HCT116 (cell line): Measurements from ENCODE around the gene SPACA6. TPM values are rescaled to one million over a fixed set of nuclear protein-coding genes. Genes with fewer than 3 reads are reported as not detected.

Experiments used
- ATAC-seq: fragments of 200-7000 bp; cut with Tn5 transposase; 2 replicates; pipeline ENCODE4 v1.9.1; 2020; ENCODE audit warnings: mild to moderate bottlenecking, moderate library complexity
- BruUV-seq: library from RNA; stranded (reverse); fragments of 400-500 nt; replicated peaks from 2 replicates; lab custom pipeline; 2021; lab: Mats Ljungman, UMichigan
- CTCF ChIA-PET: fragments of 300-600 bp; sonication (Branson Sonifier 250); formaldehyde crosslinking; loops from one replicate; lab custom pipeline; 2021; ENCODE audit warnings: antibody characterized with exemption; lab: Charles Lee
- POLR2A ChIA-PET: fragments of 300-600, 350-600 bp; sonication (Branson Sonifier 250); formaldehyde crosslinking; loops from one replicate; lab custom pipeline; 2021; ENCODE audit warnings: antibody characterized with exemption; lab: Charles Lee
- RAD21 ChIA-PET, 2 experiments: fragments of 300-600 bp; sonication (Branson Sonifier 250); formaldehyde crosslinking; loops; one replicate each; lab custom pipeline; 2023; ENCODE audit warnings: low total read pairs in 2 of 2; ENCODE audit not compliant: uncharacterized antibody in 2 of 2, unreplicated experiment in 2 of 2, low non-redundant PET in 1 of 2; lab: Charles Lee
- DNase-seq: peaks from one replicate; pipeline ENCODE4 v3.0.0-alpha.2; 2010; ENCODE audit warnings: low read depth, low spot score
- H2AFZ ChIP-seq: fragments of 200-600 bp; shearing (Covaris generic), sonication (generic); 2 replicates; pipeline ENCODE4 v1.6.1; 2017; ENCODE audit warnings: low read depth, mixed run types, mixed read lengths, antibody characterized with exemption, low read length; ENCODE audit not compliant: poor library complexity, severe bottlenecking
- H3K27ac ChIP-seq: 2 replicates; pipeline ENCODE4 v1.5.1; 2012; ENCODE audit warnings: low read depth, low read length
- H3K27me3 ChIP-seq: fragments of 200-600 bp; sonication (generic); 2 replicates; pipeline ENCODE4 v1.6.1; 2016; ENCODE audit warnings: mixed run types, low read length, mixed read lengths; ENCODE audit not compliant: insufficient read depth
- H3K36me3 ChIP-seq, 2 experiments: fragments of 200-500 bp in 1 of 2; fragments of 200-600 bp in 1 of 2; sonication (Bioruptor generic) in 1 of 2; sonication (generic) in 1 of 2; 2 replicates each; pipeline versions ENCODE4 v1.5.1 to v1.6.1; 2014 to 2016; ENCODE audit warnings: low read length in 2 of 2, inconsistent platforms in 1 of 2, mixed read lengths in 1 of 2, mixed run types in 1 of 2; ENCODE audit not compliant: insufficient read depth in 2 of 2, control insufficient read depth in 1 of 2
- H3K4me1 ChIP-seq, 2 experiments: fragments of 200-600 bp in 1 of 2; sonication (generic) in 1 of 2; 2 replicates each; pipeline versions ENCODE4 v1.5.1 to v1.6.1; 2012 to 2017; ENCODE audit warnings: low read length in 2 of 2, inconsistent platforms in 1 of 2, mild to moderate bottlenecking in 1 of 2, mixed read lengths in 1 of 2, mixed run types in 1 of 2, moderate library complexity in 1 of 2; ENCODE audit not compliant: insufficient read depth in 2 of 2, control insufficient read depth in 1 of 2
- H3K4me2 ChIP-seq: fragments of 200-600 bp; sonication (generic); 2 replicates; pipeline ENCODE4 v1.6.1; 2017; ENCODE audit warnings: mixed run types, low read length, mixed read lengths
- H3K4me3 ChIP-seq, 2 experiments: fragments of 200-600 bp in 1 of 2; sonication (generic) in 1 of 2; replicated peaks in 1 of 2; 2 replicates each; pipeline ENCODE4 v1.5.1; 2011 to 2016; ENCODE audit warnings: low read length in 2 of 2, control low read depth in 1 of 2, low read depth in 1 of 2, mild to moderate bottlenecking in 1 of 2, mixed read lengths in 1 of 2, mixed run types in 1 of 2
- H3K79me2 ChIP-seq: fragments of 200-600 bp; sonication (generic); 2 replicates; pipeline ENCODE4 v1.6.1; 2017; ENCODE audit warnings: mild to moderate bottlenecking, mixed run types, low read length, moderate library complexity, mixed read lengths; ENCODE audit not compliant: insufficient read depth
- H3K9ac ChIP-seq: fragments of 200-600 bp; sonication (generic); 2 replicates; pipeline ENCODE4 v1.6.1; 2016; ENCODE audit warnings: low read length, mixed read lengths
- H3K9me2 ChIP-seq: fragments of 200-600 bp; sonication (generic), shearing (Covaris generic); 2 replicates; pipeline ENCODE4 v1.6.1; 2017; ENCODE audit warnings: mixed run types, mild to moderate bottlenecking, moderate library complexity; ENCODE audit not compliant: insufficient read depth
- H3K9me3 ChIP-seq, 2 experiments: fragments of 200-500 bp in 1 of 2; fragments of 200-600 bp in 1 of 2; sonication (Bioruptor generic) in 1 of 2; sonication (generic) in 1 of 2; 2 replicates each; pipeline ENCODE4 v1.6.1; 2014 to 2017; ENCODE audit warnings: low read length in 2 of 2, mixed read lengths in 2 of 2, inconsistent platforms in 1 of 2, low read depth in 1 of 2, mild to moderate bottlenecking in 1 of 2, mixed run types in 1 of 2, moderate library complexity in 1 of 2; ENCODE audit not compliant: control insufficient read depth in 1 of 2, insufficient read depth in 1 of 2
- H4K20me1 ChIP-seq: fragments of 200-600 bp; sonication (generic), shearing (Covaris generic); 2 replicates; pipeline ENCODE4 v1.6.1; 2017; ENCODE audit warnings: mixed run types, mild to moderate bottlenecking, moderate library complexity; ENCODE audit not compliant: insufficient read depth
- ATF3 ChIP-seq: IDR thresholded peaks from 2 replicates; pipeline ENCODE4 v1.6.1; 2012
- EZH2 ChIP-seq: fragments of 200-600 bp; sonication (generic); IDR thresholded peaks from 2 replicates; pipeline ENCODE4 v1.6.1; 2017; ENCODE audit warnings: antibody characterized with exemption, mixed run types
- MAX ChIP-seq: IDR thresholded peaks from 2 replicates; pipeline ENCODE4 v1.6.1; 2012
- RAD21 ChIP-seq: IDR thresholded peaks from 2 replicates; pipeline ENCODE4 v1.6.1; 2012; ENCODE audit warnings: low read depth, mild to moderate bottlenecking
- SP1 ChIP-seq: IDR thresholded peaks from 2 replicates; pipeline ENCODE4 v1.6.1; 2012; ENCODE audit warnings: low read depth
- YY1 ChIP-seq: IDR thresholded peaks from 2 replicates; pipeline ENCODE4 v1.6.1; 2011; ENCODE audit warnings: low read length, low read depth, moderate library complexity, mild to moderate bottlenecking; ENCODE audit not compliant: insufficient replicate concordance; ENCODE audit errors: extremely low read depth
- ZFX ChIP-seq: fragments of 450-650 bp; IDR thresholded peaks from 2 replicates; pipeline ENCODE4 v1.6.1; 2017
- ZNF274 ChIP-seq: fragments of 200-500 bp; sonication (Bioruptor generic); IDR thresholded peaks from 2 replicates; pipeline ENCODE4 v1.6.1; 2014; ENCODE audit warnings: mild to moderate bottlenecking, low read depth, low read length, inconsistent platforms
- intact Hi-C: fragments of 100-400 bp; cut with micrococcal nuclease; formaldehyde crosslinking; loops from 2 replicates; pipeline ENCODE4 v1.10.0; 2022
- total RNA-seq: library from RNA; stranded (reverse); gene quantifications from one replicate; pipeline ENCODE4 v1.2.1, GENCODE V29; 2021; ENCODE audit not compliant: unreplicated experiment
- TF ChIP-seq, protein P1 (sequence below), 3 experiments: fragments of 200-600 bp in 1 of 3; sonication (generic) in 1 of 3; IDR thresholded peaks in 2 of 3; conservative IDR thresholded peaks in 1 of 3; 2 replicates each; pipeline ENCODE4 v1.5.1; 2012 to 2017; ENCODE audit warnings: low read depth in 2 of 3, low read length in 2 of 3, antibody characterized with exemption in 1 of 3, borderline replicate concordance in 1 of 3, control low read depth in 1 of 3, mild to moderate bottlenecking in 1 of 3, mixed read lengths in 1 of 3, mixed run types in 1 of 3, moderate library complexity in 1 of 3; ENCODE audit not compliant: insufficient read depth in 1 of 3
- TF ChIP-seq, protein P2 (sequence below): IDR thresholded peaks from 2 replicates; pipeline ENCODE4 v1.6.1; 2011; ENCODE audit warnings: mild to moderate bottlenecking, low read length, moderate library complexity; ENCODE audit not compliant: insufficient replicate concordance; ENCODE audit errors: extremely low read depth

The SPACA6 gene
- total RNA-seq, 1 experiment from 2014 or later, result 13.9 TPM

- Histone ChIP-seq H4K20me1 (no peaks in the 10 kb centered on the region), H3K9me3 (no peaks in the 10 kb centered on the region), H3K79me2 (peaks cover 10% of the 10 kb centered on the region; the same call in 1 of the 2 replicates), H3K4me3 (peak overlapping the region; percentile 61 to 91)
- RAD21 ChIA-PET, result no interaction called here
- BruUV-seq, result no TSS peak
- TF ChIP-seq EZH2 (no peak), ZNF274 (no peak), YY1 (no peak), MAX (no peak), ATF3 (no peak), RAD21 (no peak), SP1 (no peak), ZFX (no peak)
- TF ChIP-seq, protein P1, sequence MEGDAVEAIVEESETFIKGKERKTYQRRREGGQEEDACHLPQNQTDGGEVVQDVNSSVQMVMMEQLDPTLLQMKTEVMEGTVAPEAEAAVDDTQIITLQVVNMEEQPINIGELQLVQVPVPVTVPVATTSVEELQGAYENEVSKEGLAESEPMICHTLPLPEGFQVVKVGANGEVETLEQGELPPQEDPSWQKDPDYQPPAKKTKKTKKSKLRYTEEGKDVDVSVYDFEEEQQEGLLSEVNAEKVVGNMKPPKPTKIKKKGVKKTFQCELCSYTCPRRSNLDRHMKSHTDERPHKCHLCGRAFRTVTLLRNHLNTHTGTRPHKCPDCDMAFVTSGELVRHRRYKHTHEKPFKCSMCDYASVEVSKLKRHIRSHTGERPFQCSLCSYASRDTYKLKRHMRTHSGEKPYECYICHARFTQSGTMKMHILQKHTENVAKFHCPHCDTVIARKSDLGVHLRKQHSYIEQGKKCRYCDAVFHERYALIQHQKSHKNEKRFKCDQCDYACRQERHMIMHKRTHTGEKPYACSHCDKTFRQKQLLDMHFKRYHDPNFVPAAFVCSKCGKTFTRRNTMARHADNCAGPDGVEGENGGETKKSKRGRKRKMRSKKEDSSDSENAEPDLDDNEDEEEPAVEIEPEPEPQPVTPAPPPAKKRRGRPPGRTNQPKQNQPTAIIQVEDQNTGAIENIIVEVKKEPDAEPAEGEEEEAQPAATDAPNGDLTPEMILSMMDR (IDR thresholded peaks at IDR 0.05 in 2 of 3, conservative IDR thresholded peaks at IDR 0.05 in 1 of 3; ENCODE audit: borderline replicate concordance in 1 of 3, insufficient read depth in 1 of 3, low read depth in 2 of 3, low read length in 2 of 3), result no peak
- TF ChIP-seq, protein P2, sequence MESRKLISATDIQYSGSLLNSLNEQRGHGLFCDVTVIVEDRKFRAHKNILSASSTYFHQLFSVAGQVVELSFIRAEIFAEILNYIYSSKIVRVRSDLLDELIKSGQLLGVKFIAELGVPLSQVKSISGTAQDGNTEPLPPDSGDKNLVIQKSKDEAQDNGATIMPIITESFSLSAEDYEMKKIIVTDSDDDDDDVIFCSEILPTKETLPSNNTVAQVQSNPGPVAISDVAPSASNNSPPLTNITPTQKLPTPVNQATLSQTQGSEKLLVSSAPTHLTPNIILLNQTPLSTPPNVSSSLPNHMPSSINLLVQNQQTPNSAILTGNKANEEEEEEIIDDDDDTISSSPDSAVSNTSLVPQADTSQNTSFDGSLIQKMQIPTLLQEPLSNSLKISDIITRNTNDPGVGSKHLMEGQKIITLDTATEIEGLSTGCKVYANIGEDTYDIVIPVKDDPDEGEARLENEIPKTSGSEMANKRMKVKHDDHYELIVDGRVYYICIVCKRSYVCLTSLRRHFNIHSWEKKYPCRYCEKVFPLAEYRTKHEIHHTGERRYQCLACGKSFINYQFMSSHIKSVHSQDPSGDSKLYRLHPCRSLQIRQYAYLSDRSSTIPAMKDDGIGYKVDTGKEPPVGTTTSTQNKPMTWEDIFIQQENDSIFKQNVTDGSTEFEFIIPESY, result no peak
- TF ChIP-seq, all 23 proteins: peak for 0
- H3K9me2 ChIP-seq, result no peaks in the 10 kb centered on the region
- peak overlapping the region; percentile 97 for H3K9ac ChIP-seq
- H2AFZ ChIP-seq, result no peak overlapping the region
- ChIA-PET CTCF (interaction anchor here (0.7 to 2.2 kb wide), 2 partner anchors 16 to 73 kb away, joined by 3 to 13 read pairs; no protein-coding TSS in a partner anchor), POLR2A (interaction anchor here (0.8 to 1.2 kb wide), 3 partner anchors 10 to 48 kb away, joined by 3 to 5 read pairs (median 4); no protein-coding TSS in a partner anchor)
- ATAC-seq (0 out of 2 replicates have a peak, but pooled peaks have one; percentile 3), DNase-seq (no peak)
- intact Hi-C loops, result no loop called here
- H3K4me1 ChIP-seq, result peaks cover 29 to 52% of the 10 kb centered on the region in 2 experiments; a peak in 3 of 4 replicates
- peak overlapping the region; percentile 92 for H3K27ac ChIP-seq
- peak overlapping the region; percentile 90 for H3K4me2 ChIP-seq
- H3K36me3 ChIP-seq, result peaks cover 2 to 8% of the 10 kb centered on the region in 2 experiments; a peak in 2 of 4 replicates
- H3K27me3 ChIP-seq, result no peaks in the 10 kb centered on the region
Observed at GRCh38 chr19:51704626-51705025, 11.5 kb downstream of the SPACA6 start.
